HCT116 (cell line): ENCODE results near the gene ING4. TPM values are rescaled to one million over a fixed set of nuclear protein-coding genes. Genes with fewer than 3 reads are reported as not detected.

Experiments
- ATAC-seq: fragments of 200-7000 bp; cut with Tn5 transposase; 2 replicates; pipeline ENCODE4 v1.9.1; 2020; ENCODE audit warnings: mild to moderate bottlenecking, moderate library complexity
- BruUV-seq: library from RNA; stranded (reverse); fragments of 400-500 nt; replicated peaks from 2 replicates; lab custom pipeline; 2021; lab: Mats Ljungman, UMichigan
- CTCF ChIA-PET: fragments of 300-600 bp; sonication (Branson Sonifier 250); formaldehyde crosslinking; loops from one replicate; lab custom pipeline; 2021; ENCODE audit warnings: antibody characterized with exemption; lab: Charles Lee
- POLR2A ChIA-PET: fragments of 300-600, 350-600 bp; sonication (Branson Sonifier 250); formaldehyde crosslinking; loops from one replicate; lab custom pipeline; 2021; ENCODE audit warnings: antibody characterized with exemption; lab: Charles Lee
- RAD21 ChIA-PET, 2 experiments: fragments of 300-600 bp; sonication (Branson Sonifier 250); formaldehyde crosslinking; loops; one replicate each; lab custom pipeline; 2023; ENCODE audit warnings: low total read pairs in 2 of 2; ENCODE audit not compliant: uncharacterized antibody in 2 of 2, unreplicated experiment in 2 of 2, low non-redundant PET in 1 of 2; lab: Charles Lee
- DNase-seq: peaks from one replicate; pipeline ENCODE4 v3.0.0-alpha.2; 2010; ENCODE audit warnings: low read depth, low spot score
- H2AFZ ChIP-seq: fragments of 200-600 bp; shearing (Covaris generic), sonication (generic); 2 replicates; pipeline ENCODE4 v1.6.1; 2017; ENCODE audit warnings: low read depth, mixed run types, mixed read lengths, antibody characterized with exemption, low read length; ENCODE audit not compliant: poor library complexity, severe bottlenecking
- H3K27ac ChIP-seq: 2 replicates; pipeline ENCODE4 v1.5.1; 2012; ENCODE audit warnings: low read depth, low read length
- H3K27me3 ChIP-seq: fragments of 200-600 bp; sonication (generic); 2 replicates; pipeline ENCODE4 v1.6.1; 2016; ENCODE audit warnings: mixed run types, low read length, mixed read lengths; ENCODE audit not compliant: insufficient read depth
- H3K36me3 ChIP-seq, 2 experiments: fragments of 200-500 bp in 1 of 2; fragments of 200-600 bp in 1 of 2; sonication (Bioruptor generic) in 1 of 2; sonication (generic) in 1 of 2; 2 replicates each; pipeline versions ENCODE4 v1.5.1 to v1.6.1; 2014 to 2016; ENCODE audit warnings: low read length in 2 of 2, inconsistent platforms in 1 of 2, mixed read lengths in 1 of 2, mixed run types in 1 of 2; ENCODE audit not compliant: insufficient read depth in 2 of 2, control insufficient read depth in 1 of 2
- H3K4me1 ChIP-seq, 2 experiments: fragments of 200-600 bp in 1 of 2; sonication (generic) in 1 of 2; 2 replicates each; pipeline versions ENCODE4 v1.5.1 to v1.6.1; 2012 to 2017; ENCODE audit warnings: low read length in 2 of 2, inconsistent platforms in 1 of 2, mild to moderate bottlenecking in 1 of 2, mixed read lengths in 1 of 2, mixed run types in 1 of 2, moderate library complexity in 1 of 2; ENCODE audit not compliant: insufficient read depth in 2 of 2, control insufficient read depth in 1 of 2
- H3K4me2 ChIP-seq: fragments of 200-600 bp; sonication (generic); 2 replicates; pipeline ENCODE4 v1.6.1; 2017; ENCODE audit warnings: mixed run types, low read length, mixed read lengths
- H3K4me3 ChIP-seq, 2 experiments: fragments of 200-600 bp in 1 of 2; sonication (generic) in 1 of 2; replicated peaks in 1 of 2; 2 replicates each; pipeline ENCODE4 v1.5.1; 2011 to 2016; ENCODE audit warnings: low read length in 2 of 2, control low read depth in 1 of 2, low read depth in 1 of 2, mild to moderate bottlenecking in 1 of 2, mixed read lengths in 1 of 2, mixed run types in 1 of 2
- H3K79me2 ChIP-seq: fragments of 200-600 bp; sonication (generic); 2 replicates; pipeline ENCODE4 v1.6.1; 2017; ENCODE audit warnings: mild to moderate bottlenecking, mixed run types, low read length, moderate library complexity, mixed read lengths; ENCODE audit not compliant: insufficient read depth
- H3K9ac ChIP-seq: fragments of 200-600 bp; sonication (generic); 2 replicates; pipeline ENCODE4 v1.6.1; 2016; ENCODE audit warnings: low read length, mixed read lengths
- H3K9me2 ChIP-seq: fragments of 200-600 bp; sonication (generic), shearing (Covaris generic); 2 replicates; pipeline ENCODE4 v1.6.1; 2017; ENCODE audit warnings: mixed run types, mild to moderate bottlenecking, moderate library complexity; ENCODE audit not compliant: insufficient read depth
- H3K9me3 ChIP-seq, 2 experiments: fragments of 200-500 bp in 1 of 2; fragments of 200-600 bp in 1 of 2; sonication (Bioruptor generic) in 1 of 2; sonication (generic) in 1 of 2; 2 replicates each; pipeline ENCODE4 v1.6.1; 2014 to 2017; ENCODE audit warnings: low read length in 2 of 2, mixed read lengths in 2 of 2, inconsistent platforms in 1 of 2, low read depth in 1 of 2, mild to moderate bottlenecking in 1 of 2, mixed run types in 1 of 2, moderate library complexity in 1 of 2; ENCODE audit not compliant: control insufficient read depth in 1 of 2, insufficient read depth in 1 of 2
- H4K20me1 ChIP-seq: fragments of 200-600 bp; sonication (generic), shearing (Covaris generic); 2 replicates; pipeline ENCODE4 v1.6.1; 2017; ENCODE audit warnings: mixed run types, mild to moderate bottlenecking, moderate library complexity; ENCODE audit not compliant: insufficient read depth
- TCF7L2 ChIP-seq: IDR thresholded peaks from 2 replicates; pipeline ENCODE4 v1.7.0; 2011; ENCODE audit warnings: borderline replicate concordance, inconsistent platforms; ENCODE audit not compliant: insufficient read depth, insufficient read length; ENCODE audit errors: extremely low read depth
- YY1 ChIP-seq: IDR thresholded peaks from 2 replicates; pipeline ENCODE4 v1.6.1; 2011; ENCODE audit warnings: low read length, low read depth, moderate library complexity, mild to moderate bottlenecking; ENCODE audit not compliant: insufficient replicate concordance; ENCODE audit errors: extremely low read depth
- intact Hi-C: fragments of 100-400 bp; cut with micrococcal nuclease; formaldehyde crosslinking; loops from 2 replicates; pipeline ENCODE4 v1.10.0; 2022
- total RNA-seq: library from RNA; stranded (reverse); gene quantifications from one replicate; pipeline ENCODE4 v1.2.1, GENCODE V29; 2021; ENCODE audit not compliant: unreplicated experiment
- TF ChIP-seq, protein P1 (sequence below), 3 experiments: fragments of 200-600 bp in 1 of 3; sonication (generic) in 1 of 3; IDR thresholded peaks in 2 of 3; conservative IDR thresholded peaks in 1 of 3; 2 replicates each; pipeline ENCODE4 v1.5.1; 2012 to 2017; ENCODE audit warnings: low read depth in 2 of 3, low read length in 2 of 3, antibody characterized with exemption in 1 of 3, borderline replicate concordance in 1 of 3, control low read depth in 1 of 3, mild to moderate bottlenecking in 1 of 3, mixed read lengths in 1 of 3, mixed run types in 1 of 3, moderate library complexity in 1 of 3; ENCODE audit not compliant: insufficient read depth in 1 of 3

ING4 gene
- total RNA-seq, 1 experiment from 2014 or later = 17.9 TPM

- no peaks in the 10 kb centered on the region for H3K36me3 ChIP-seq
- H3K9me3 ChIP-seq = no peaks in the 10 kb centered on the region
- H3K4me3 ChIP-seq = no peak overlapping the region
- ChIA-PET RAD21 (no interaction called here), POLR2A (no interaction called here), CTCF (no interaction called here)
- H3K9ac ChIP-seq = no peak overlapping the region
- H3K4me1 ChIP-seq = peaks cover 3 to 12% of the 10 kb centered on the region in 2 experiments; a peak in 3 of 4 replicates
- no peaks in the 10 kb centered on the region for H4K20me1 ChIP-seq
- H3K9me2 ChIP-seq = no peaks in the 10 kb centered on the region
- H3K27me3 ChIP-seq = no peaks in the 10 kb centered on the region
- H3K4me2 ChIP-seq = no peak overlapping the region
- BruUV-seq = no TSS peak
- TF ChIP-seq TCF7L2 = no peak
- TF ChIP-seq, protein P1, sequence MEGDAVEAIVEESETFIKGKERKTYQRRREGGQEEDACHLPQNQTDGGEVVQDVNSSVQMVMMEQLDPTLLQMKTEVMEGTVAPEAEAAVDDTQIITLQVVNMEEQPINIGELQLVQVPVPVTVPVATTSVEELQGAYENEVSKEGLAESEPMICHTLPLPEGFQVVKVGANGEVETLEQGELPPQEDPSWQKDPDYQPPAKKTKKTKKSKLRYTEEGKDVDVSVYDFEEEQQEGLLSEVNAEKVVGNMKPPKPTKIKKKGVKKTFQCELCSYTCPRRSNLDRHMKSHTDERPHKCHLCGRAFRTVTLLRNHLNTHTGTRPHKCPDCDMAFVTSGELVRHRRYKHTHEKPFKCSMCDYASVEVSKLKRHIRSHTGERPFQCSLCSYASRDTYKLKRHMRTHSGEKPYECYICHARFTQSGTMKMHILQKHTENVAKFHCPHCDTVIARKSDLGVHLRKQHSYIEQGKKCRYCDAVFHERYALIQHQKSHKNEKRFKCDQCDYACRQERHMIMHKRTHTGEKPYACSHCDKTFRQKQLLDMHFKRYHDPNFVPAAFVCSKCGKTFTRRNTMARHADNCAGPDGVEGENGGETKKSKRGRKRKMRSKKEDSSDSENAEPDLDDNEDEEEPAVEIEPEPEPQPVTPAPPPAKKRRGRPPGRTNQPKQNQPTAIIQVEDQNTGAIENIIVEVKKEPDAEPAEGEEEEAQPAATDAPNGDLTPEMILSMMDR (IDR thresholded peaks at IDR 0.05 in 2 of 3, conservative IDR thresholded peaks at IDR 0.05 in 1 of 3; ENCODE audit: borderline replicate concordance in 1 of 3, insufficient read depth in 1 of 3, low read depth in 2 of 3, low read length in 2 of 3) = peak in 1 of 3 experiments; percentile 21; a peak in 2 of 6 replicates
- TF ChIP-seq YY1 = no peak
- DNase-seq (no peak), ATAC-seq (no peak)
- no peaks in the 10 kb centered on the region for H3K79me2 ChIP-seq
- no peak overlapping the region for H2AFZ ChIP-seq
- H3K27ac ChIP-seq = no peak overlapping the region
- intact Hi-C loops = no loop called here
Measured at GRCh38 chr12:6620137-6620884, 42.6 kb downstream of the ING4 start.
